NCI-H1048 (cell line): ENCODE data around the gene SLC16A6.
"Not testable (repeated sequence)": the region's sequence is repeated elsewhere in the genome, so short reads cannot be mapped to it uniquely, and the experiment has no call there.

Experiments
- DNase-seq: peaks from one replicate; lab custom pipeline; 2025; lab: John Stamatoyannopoulos, UW

SLC16A6 gene

GRCh38 chr17:68248199-68248825 is 42.6 kb downstream of the SLC16A6 start:
- DNase-seq: no peak

GRCh38 chr17:68247445-68248198 is 43.3 kb downstream of the SLC16A6 start, which contains the start of gene AMZ2:
Gene AMZ2, plus strand, starts transcription at chr17:68248043. Its CDS starts 2,145 bp downstream, at chr17:68250188.
- DNase-seq: peak; percentile 91

- DNase-seq: no peak
These were observed 44.5 kb downstream of the SLC16A6 start for GRCh38 chr17:68246271-68247028.

GRCh38 chr17:68239632-68240366 is 51.1 kb downstream of the SLC16A6 start:
- no peak for DNase-seq

- DNase-seq: no peak
These were observed 52.1 kb downstream of the SLC16A6 start for GRCh38 chr17:68238871-68239253.

GRCh38 chr17:68238164-68238870 is 52.6 kb downstream of the SLC16A6 start:
- DNase-seq: no peak

DNA sequence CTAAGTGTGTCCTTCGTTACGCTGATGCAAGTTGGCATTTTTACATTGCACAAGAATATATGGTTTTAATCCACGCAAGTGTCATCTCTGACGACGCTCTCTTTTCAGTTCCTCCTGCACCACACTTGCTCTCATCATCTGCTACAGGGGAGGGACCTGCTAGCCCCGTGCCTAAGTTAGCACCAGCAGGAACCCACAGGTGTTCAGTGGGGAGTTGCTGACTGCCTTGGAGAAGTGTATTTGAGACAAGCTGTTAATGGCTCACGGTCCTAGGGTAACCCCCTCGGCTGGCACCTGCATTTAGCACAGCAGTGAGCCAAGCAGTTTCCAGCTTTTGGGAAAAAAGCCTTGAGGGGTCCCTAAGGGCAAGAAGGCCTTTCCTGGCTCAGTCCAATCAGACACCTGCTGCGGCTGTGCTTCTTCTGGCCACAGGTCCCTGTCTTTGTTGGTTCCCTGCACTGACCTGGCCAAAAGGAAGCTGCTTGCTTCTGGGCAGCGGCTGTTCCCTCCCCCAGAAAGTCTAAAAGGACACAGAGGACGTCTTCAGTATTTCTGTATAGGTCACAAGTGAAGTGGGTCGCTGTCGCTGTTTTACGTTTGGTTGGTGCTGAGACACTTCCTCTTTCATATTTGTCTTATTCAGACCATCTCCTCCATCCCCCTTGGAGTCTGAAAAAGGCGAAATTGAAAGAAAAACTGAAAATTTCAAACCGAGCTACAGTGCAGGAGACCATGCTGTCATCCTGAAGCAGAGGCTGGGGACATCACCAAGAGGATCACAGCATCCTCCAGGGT is 53.4 kb downstream of the SLC16A6 start:
- not testable (repeated sequence) for DNase-seq

GRCh38 chr17:68235336-68235791 is 55.6 kb downstream of the SLC16A6 start:
- DNase-seq: not testable (repeated sequence)

DNA sequence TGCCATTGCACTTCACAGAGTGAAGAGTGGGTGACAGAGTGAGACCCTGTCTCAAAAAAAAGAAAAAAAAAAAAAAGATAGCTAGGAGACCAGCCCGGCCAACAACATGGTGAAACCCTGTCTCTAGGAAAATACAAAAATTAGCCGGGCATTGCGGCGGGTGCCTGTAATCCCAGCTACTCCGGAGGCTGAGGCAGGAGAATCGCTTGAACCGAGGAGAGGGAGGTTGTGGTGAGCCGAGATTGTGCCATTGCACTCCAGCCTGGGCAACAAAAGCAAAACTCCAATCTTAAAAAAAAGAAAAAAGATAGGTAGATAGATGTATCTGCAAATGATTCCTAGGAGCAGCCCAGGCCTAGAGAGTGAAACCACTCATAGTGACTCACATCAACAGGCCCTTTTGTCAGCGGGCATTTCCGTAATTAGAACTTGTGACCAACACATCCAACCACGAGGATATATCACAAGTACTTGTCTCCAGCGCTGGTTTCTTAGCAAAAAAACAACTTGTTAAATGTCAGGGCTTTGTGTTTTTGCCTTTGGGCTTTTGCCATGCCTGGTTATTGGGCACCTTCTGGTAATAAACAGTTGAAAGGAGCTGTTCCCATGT is 56.1 kb downstream of the SLC16A6 start:
- not testable (repeated sequence) for DNase-seq

DNA sequence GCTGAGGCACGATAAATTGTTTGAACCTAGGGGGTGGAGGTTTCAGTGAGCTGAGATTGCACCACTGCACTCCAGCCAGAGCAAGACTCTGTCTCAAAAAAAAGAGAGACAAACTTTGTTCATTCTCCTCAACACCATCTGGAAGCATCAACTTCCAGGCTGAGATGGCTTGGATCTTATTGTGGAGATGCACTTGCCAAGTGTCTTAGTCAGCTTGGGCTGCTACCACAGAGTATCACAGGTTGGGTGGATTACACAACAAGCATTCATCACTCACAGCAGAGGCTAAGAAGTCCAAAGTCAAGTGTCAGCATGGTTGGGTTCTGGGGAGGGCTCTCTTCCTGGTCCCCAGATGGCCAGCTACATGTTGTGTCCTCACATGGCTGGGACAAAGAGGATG is 58.2 kb downstream of the SLC16A6 start:
- DNase-seq: not testable (repeated sequence)

DNA sequence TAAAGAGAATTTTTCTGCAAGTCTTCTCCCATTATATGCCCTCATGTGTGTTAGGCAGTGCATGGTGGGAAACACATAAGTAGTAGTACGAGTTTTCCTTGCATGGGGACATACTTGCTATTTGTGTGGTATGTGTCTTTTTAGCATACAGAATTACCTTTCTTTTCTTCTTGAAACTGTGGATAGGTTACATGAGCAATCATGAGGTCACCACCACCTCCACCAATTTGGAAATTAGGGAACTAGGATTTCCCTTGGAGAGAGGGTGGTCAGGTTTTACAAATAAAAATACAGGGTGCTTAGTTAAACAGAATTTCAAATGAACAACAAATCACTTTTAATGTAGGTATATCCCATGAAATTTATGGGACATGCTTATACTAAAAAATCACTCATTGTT is 59.4 kb downstream of the SLC16A6 start:
- DNase-seq: no peak

DNA sequence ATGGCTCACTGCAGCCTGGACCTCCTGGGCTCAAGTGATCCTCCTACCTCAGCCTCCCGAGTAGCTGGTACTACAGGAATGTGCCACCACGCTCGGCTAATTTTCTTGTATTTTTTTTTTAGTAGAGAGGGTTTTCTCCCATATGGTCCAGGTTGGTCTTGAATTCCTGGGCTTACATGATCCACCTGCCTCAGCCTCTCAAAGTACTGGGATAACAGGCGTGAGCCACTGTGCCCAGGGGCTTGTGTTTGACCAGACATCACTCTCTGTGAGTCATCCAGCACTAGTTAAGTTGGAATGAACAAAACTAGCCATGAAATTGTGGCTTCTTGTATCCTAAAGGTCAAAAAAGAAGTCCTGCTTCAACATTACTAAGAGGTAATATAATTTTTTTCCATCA is 59.8 kb downstream of the SLC16A6 start:
- DNase-seq: not testable (repeated sequence)

GRCh38 chr17:68229619-68230018 is 61.3 kb downstream of the SLC16A6 start:
- DNase-seq: no peak

GRCh38 chr17:68228817-68229570 is 61.9 kb downstream of the SLC16A6 start:
- no peak for DNase-seq

DNA sequence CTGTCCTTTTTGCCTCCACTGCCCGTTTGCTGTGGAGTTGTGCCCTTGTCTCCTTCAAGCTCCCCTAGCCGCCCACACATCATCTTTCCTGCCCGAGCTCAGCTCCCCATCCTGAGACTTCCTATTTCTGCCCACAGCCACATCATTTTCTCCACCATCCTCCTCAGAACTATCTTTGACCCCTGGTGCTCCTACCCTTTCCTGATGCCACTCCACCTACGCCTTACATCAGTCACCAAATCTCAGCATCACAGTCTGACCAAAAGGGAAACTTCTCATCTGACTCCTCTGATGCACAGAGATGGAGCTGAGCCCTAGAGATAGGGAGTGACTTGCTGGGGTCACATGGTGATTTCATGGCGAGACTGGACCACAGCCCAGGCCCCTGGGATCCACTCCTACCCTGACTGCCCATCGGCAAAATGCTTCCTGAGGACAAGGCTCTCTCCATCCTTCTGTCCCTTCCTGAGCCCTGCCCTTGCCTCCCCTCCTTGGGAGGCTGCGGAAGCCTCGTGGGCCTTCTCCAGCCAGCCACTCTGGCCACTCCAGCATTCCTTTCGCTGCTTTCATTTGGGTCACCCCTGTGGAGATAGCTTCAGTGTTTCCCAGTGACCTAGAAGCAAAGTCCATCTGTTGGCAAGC is 62.8 kb downstream of the SLC16A6 start:
- DNase-seq: not testable (repeated sequence)

DNA sequence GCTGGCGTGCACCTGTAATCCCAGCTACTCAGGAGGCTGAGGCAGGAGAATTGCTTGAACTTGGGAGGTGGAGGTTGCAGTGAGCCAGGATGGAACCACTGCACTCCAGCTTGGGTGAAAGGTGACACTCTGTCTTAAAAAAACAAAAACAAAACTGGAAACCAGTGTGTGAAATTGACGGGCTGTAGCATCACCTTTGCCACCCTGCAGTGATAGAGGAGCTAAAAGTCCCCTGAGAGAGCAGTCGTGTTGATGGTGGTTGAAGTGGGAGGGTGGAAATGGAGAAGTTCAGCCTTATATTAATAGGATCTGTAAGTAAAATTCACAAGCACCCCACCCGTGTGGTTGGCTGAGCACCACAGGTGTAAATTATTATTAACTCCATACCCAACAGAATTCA is 65.9 kb downstream of the SLC16A6 start:
- not testable (repeated sequence) for DNase-seq

- DNase-seq: no peak
These were observed 68.3 kb downstream of the SLC16A6 start for GRCh38 chr17:68222606-68223005.

- DNase-seq: no peak
These were observed 69.1 kb downstream of the SLC16A6 start for GRCh38 chr17:68221786-68222185.

GRCh38 chr17:68220786-68221185 is 70.1 kb downstream of the SLC16A6 start:
- not testable (repeated sequence) for DNase-seq
